Trophoblast cell (in vitro differentiated cells and primary cell): ENCODE data around the gene GPR87.

Source experiments
- DNase-seq, 2 donors: peaks; one replicate each; pipeline ENCODE4 v3.0.0-alpha.2; 2016
- H2AFZ ChIP-seq: 2 replicates; pipeline ENCODE4 v1.6.1; 2013; ENCODE audit warnings: low read length, moderate library complexity, mild to moderate bottlenecking; ENCODE audit not compliant: insufficient read depth, poor library complexity
- H2AK5ac ChIP-seq: 2 replicates; pipeline ENCODE4 v1.6.1; 2013; ENCODE audit warnings: mild to moderate bottlenecking, low read length
- H2BK120ac ChIP-seq: 2 replicates; pipeline ENCODE4 v1.6.1; 2013; ENCODE audit warnings: low read length, mild to moderate bottlenecking, moderate library complexity; ENCODE audit not compliant: insufficient read depth, poor library complexity
- H2BK12ac ChIP-seq: 2 replicates; pipeline ENCODE4 v1.6.1; 2013; ENCODE audit warnings: mild to moderate bottlenecking, low read length, moderate library complexity
- H2BK5ac ChIP-seq: 2 replicates; pipeline ENCODE4 v1.6.1; 2013; ENCODE audit warnings: low read length, low read depth, moderate library complexity, mild to moderate bottlenecking; ENCODE audit not compliant: poor library complexity
- H3K14ac ChIP-seq: 2 replicates; pipeline ENCODE4 v1.6.1; 2013; ENCODE audit warnings: mild to moderate bottlenecking, low read length
- H3K18ac ChIP-seq: 2 replicates; pipeline ENCODE4 v1.6.1; 2013; ENCODE audit warnings: mild to moderate bottlenecking, low read length
- H3K23ac ChIP-seq: 2 replicates; pipeline ENCODE4 v1.6.1; 2013; ENCODE audit warnings: low read length
- H3K27ac ChIP-seq: 2 replicates; pipeline ENCODE4 v1.5.1; 2013; ENCODE audit warnings: low read depth, mild to moderate bottlenecking, inconsistent platforms, low read length, moderate library complexity
- H3K27me3 ChIP-seq: 2 replicates; pipeline ENCODE4 v1.6.1; 2013; ENCODE audit warnings: inconsistent platforms, mild to moderate bottlenecking, low read length, moderate library complexity; ENCODE audit not compliant: insufficient read depth
- H3K36me3 ChIP-seq, 2 experiments: 1 replicate in 1 of 2; 2 replicates in 1 of 2; pipeline ENCODE4 v1.6.1; 2013; ENCODE audit warnings: low read length in 2 of 2, mild to moderate bottlenecking in 2 of 2, moderate library complexity in 1 of 2; ENCODE audit not compliant: insufficient read depth in 2 of 2, control insufficient read depth in 1 of 2
- H3K4ac ChIP-seq: 2 replicates; pipeline ENCODE4 v1.6.1; 2013; ENCODE audit warnings: low read depth, mild to moderate bottlenecking, low read length, moderate library complexity
- H3K4me1 ChIP-seq, 2 experiments: 1 replicate in 1 of 2; 2 replicates in 1 of 2; pipeline ENCODE4 v1.6.1; 2013; ENCODE audit warnings: low read length in 2 of 2, mild to moderate bottlenecking in 2 of 2, moderate library complexity in 1 of 2; ENCODE audit not compliant: insufficient read depth in 2 of 2, control insufficient read depth in 1 of 2
- H3K4me2 ChIP-seq: 2 replicates; pipeline ENCODE4 v1.6.1; 2013; ENCODE audit warnings: inconsistent platforms, mild to moderate bottlenecking, low read length, moderate library complexity
- H3K4me3 ChIP-seq: 2 replicates; pipeline ENCODE4 v1.5.1; 2013; ENCODE audit warnings: mild to moderate bottlenecking, low read depth, low read length, inconsistent platforms
- H3K79me1 ChIP-seq: one replicate; pipeline ENCODE4 v1.6.1; 2013; ENCODE audit warnings: low read length
- H3K79me2 ChIP-seq: 2 replicates; pipeline ENCODE4 v1.6.1; 2013; ENCODE audit warnings: low read length, mild to moderate bottlenecking; ENCODE audit not compliant: control insufficient read depth, insufficient read depth, poor library complexity
- H3K9ac ChIP-seq: 2 replicates; pipeline ENCODE4 v1.6.1; 2013; ENCODE audit warnings: mild to moderate bottlenecking, low read length
- H3K9me3 ChIP-seq: 2 replicates; pipeline ENCODE4 v1.6.1; 2013; ENCODE audit warnings: low read depth, mild to moderate bottlenecking, control low read depth, inconsistent platforms, low read length; ENCODE audit not compliant: insufficient read depth
- H4K12ac ChIP-seq: 2 replicates; pipeline ENCODE4 v1.6.1; 2013; ENCODE audit warnings: low read depth, mild to moderate bottlenecking, low read length, moderate library complexity
- H4K8ac ChIP-seq: 2 replicates; pipeline ENCODE4 v1.6.1; 2013; ENCODE audit warnings: low read depth, mild to moderate bottlenecking, low read length, moderate library complexity
- H4K91ac ChIP-seq: one replicate; pipeline ENCODE4 v1.6.1; 2013; ENCODE audit warnings: low read depth, mild to moderate bottlenecking, low read length, moderate library complexity
- WGBS: extraction: QIAGEN DNeasy Blood & Tissue Kit; methylation state at CpG from one replicate; pipeline ENCODE4 v1.1.7; 2013; ENCODE audit warnings: missing lambda C conversion rate; ENCODE audit not compliant: insufficient read length, insufficient coverage; ENCODE audit errors: extremely low coverage; 5-methylcytosine and 5-hydroxymethylcytosine counted together

The GPR87 gene

DNA sequence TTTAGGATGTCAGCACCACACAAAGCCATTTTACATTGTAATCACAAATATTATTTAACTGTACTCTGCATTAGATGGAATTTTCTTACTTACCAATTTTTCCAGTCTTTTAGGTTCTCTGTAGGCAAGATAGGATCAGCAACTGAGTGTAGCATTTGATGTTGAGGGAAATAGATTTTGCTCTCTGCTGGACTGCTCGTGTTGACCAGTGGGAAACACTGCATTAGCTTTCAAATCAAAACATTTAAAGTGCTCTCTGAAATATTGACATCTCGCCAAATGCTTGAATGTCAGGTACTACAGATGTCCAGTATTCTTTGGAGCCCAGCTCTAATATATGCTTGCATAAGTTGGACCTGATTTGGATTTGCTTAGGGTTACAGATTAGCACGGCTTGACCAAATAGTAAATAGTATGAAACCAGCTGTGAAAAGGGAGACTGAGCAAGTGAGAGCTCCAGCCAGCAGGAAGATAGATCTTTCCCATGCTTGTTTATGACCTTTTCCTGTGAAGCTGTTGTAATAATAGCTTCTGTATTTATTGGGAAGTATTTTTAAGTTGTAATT is 67.8 kb downstream of the GPR87 start:
- WGBS = no CpG with 5 or more reads among the region's 3 CpGs

More for the DNA sequence above, 67.8 kb downstream of the GPR87 start:
- Histone ChIP-seq H3K18ac (no peak overlapping the region), H4K12ac (no peak overlapping the region), H4K91ac (no peak overlapping the region), H3K27me3 (no peaks in the 10 kb centered on the region), H2BK12ac (no peak overlapping the region), H3K23ac (no peak overlapping the region), H2BK120ac (no peak overlapping the region), H4K8ac (no peak overlapping the region), H3K4me2 (no peak overlapping the region), H3K79me1 (no peaks in the 10 kb centered on the region), H3K14ac (no peak overlapping the region), H3K4me1 (no peaks in the 10 kb centered on the region), H2AFZ (no peak overlapping the region), H3K4me3 (no peak overlapping the region), H3K9ac (no peak overlapping the region), H2AK5ac (no peak overlapping the region), H3K79me2 (no peaks in the 10 kb centered on the region), H2BK5ac (no peak overlapping the region), H3K36me3 (no peaks in the 10 kb centered on the region), H3K9me3 (no peaks in the 10 kb centered on the region), H3K27ac (no peak overlapping the region), H3K4ac (no peak overlapping the region)
- DNase-seq = no peak
